Activated CD4-positive, CD25-positive, alpha-beta regulatory T cell treated with anti-CD3 and anti-CD28 coated beads, Interleukin-2, amount 50 U/mL, for 16 hours (primary cell): ENCODE measurements around the gene ACAP3.

Experiments used
- DNase-seq: peaks from one replicate; pipeline ENCODE4 v3.0.0-alpha.2; 2020; ENCODE audit warnings: low read depth, low spot score

ACAP3 gene

DNA sequence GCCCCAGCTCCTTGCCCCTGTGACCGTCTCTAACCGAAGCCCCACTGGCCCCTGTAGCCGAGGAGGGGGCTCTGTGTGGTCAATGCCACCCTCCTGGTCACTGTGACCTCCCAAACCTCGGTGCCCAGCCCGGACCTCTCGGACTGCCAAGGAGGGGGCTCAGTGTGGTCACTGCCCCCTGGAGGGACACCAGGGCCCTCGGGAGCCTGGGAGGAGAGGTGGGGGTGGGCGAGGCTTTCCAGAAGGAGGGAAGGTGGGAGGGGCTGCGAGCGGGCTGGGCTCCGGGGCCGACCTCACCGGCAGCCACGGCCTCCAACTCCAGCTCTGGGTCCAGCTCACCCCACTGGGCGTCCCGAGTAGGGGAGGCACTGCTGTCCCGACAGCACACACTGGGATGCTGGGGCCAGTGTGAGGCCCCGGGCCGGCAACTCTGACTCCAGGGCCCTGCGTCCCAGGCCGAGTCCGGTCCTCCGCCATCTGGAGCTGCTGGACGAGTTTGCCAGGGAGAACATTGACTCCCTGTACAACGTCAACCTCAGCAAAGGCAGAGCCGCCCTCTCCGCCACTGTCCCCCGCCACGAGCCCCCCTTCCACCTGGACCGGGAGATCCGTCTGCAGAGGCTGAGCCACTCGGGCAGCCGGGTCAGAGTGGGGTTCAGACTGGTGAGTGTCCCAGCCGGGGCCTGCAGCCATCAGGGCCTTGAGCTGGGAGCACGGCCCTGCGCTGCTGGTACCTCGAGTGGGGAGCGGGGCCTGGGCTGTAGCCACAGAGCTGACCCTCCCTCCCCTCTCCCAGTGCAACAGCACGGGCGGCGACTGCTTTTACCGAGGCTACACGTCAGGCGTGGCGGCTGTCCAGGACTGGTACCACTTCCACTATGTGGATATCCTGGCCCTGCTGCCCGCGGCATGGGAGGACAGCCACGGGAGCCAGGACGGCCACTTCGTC is 21.1 kb downstream of the ACAP3 start:
- no peak for DNase-seq

DNA sequence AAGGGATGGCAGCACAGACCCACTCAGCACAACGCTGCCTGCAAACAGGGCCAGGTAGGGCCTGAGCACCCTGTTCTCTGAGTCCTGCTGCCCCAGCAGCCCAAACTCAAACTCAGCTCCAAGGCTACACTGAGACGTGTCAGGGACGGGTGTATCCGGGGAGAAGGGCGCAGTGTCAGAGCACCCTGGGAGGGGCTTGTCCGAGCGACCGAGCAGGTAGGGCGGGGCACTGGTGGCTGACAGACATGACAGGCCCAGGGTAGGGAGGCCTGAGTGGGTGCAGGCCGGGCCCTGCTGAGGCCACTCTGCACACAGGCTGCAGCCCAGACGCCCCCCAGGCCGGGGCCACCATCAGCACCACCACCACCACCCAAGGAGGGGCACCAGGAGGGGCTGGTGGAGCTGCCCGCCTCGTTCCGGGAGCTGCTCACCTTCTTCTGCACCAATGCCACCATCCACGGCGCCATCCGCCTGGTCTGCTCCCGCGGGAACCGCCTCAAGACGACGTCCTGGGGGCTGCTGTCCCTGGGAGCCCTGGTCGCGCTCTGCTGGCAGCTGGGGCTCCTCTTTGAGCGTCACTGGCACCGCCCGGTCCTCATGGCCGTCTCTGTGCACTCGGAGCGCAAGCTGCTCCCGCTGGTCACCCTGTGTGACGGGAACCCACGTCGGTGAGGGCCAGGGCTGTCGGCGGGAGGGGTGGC is 22.0 kb downstream of the ACAP3 start:
- DNase-seq: no peak

DNA sequence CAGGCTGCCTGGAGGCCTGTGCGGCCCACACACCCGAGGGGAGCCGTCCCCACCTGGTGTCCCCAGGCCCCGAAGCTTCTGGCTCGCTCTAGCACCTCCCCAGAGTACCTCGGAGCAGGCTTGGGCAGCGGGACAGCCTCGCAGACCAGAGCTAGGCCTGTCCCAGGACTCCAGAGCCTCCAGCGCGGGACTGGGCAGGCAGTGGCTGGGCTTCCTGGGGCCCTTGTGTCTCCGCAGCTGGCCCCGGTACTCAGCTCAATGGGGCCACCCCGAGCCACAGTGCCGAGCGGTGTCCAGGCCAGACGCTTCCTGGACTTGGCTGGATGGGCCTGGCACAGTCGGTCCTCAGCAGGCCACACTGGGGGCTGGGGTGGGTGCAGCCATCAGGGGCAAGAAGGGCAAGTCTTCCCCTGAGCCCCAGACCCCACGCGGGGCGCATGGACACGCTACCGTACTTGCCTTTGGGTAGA is 22.6 kb downstream of the ACAP3 start:
- no peak for DNase-seq

DNA sequence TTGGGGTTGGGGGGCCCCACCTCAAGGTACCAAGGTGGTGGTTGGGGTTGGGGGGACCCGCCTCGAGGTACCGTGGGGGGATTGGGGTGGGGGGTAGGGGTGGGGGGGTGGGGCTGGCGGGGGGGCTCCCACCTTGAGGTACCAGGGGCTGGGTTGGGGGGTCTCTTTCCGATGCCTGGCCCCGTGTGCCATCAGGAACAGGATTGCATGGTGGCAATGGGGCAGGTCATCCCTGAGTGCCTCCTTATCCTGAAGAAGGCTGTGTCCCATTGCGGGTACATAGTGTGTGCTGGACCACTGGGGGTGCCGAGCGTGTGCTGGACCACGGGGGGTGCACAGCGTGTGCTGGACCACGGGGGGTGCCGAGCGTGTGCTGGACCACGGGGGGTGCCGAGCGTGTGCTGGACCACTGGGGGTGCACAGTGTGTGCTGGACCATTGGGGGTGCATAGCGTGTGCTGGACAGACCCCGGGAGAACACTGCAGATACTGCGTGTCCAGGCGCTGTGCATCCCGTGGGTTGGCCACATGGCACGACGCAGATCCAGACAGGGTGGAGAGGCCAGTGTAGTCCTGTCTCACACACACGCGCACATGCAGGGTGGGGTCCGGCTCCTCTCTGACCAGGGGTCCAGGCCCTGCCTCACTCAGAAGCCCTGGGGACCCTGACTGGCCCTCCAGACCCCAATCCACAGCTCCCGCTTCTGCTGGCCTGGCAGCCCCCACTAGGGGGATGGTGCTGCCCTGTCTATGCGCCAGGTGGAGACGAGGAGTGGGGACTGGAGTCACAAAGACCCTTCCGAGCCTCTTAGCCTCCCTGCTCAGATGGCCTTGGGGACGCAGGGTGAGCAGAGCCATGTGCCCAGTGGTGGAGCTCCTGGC is 23.3 kb downstream of the ACAP3 start:
- no peak for DNase-seq

DNA sequence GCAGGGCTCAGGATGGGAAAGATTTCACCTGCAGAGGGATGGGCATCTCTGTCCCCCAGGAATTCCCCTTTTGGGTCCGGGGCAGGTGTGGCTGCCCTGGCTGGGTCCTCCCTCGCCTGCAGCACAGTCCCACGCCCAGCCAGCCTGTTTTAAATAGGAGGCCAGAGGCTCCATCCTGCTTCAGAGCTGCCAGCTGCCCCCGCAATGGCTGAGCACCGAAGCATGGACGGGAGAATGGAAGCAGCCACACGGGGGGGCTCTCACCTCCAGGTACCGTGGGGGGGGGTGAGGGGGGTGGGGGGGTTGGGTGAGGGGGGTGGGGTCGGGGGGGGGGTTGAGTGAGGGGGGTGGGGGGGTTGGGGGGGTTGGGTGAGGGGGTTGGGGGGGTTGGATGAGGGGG is 23.9 kb downstream of the ACAP3 start:
- DNase-seq: no peak

DNA sequence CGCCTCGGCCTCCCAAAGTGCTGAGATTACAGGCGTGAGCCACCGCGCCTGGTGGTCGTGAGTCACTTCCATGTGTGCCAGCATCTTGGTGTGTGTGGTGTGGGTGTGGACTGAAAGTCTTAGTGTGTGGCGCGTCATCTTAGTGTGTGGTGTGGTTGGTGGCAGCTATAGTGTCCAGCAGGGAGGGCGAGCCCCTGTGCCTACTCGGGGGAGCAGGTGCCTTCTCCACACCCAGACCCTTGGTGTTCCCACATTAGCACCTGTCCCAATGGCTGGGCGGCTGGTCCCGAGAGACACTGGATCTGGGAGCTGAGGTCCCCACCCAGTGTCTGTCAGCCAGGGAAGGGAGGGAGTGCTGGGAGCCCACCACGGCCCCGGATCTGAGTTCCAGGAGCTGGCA is 24.7 kb downstream of the ACAP3 start:
- DNase-seq: no peak

DNA sequence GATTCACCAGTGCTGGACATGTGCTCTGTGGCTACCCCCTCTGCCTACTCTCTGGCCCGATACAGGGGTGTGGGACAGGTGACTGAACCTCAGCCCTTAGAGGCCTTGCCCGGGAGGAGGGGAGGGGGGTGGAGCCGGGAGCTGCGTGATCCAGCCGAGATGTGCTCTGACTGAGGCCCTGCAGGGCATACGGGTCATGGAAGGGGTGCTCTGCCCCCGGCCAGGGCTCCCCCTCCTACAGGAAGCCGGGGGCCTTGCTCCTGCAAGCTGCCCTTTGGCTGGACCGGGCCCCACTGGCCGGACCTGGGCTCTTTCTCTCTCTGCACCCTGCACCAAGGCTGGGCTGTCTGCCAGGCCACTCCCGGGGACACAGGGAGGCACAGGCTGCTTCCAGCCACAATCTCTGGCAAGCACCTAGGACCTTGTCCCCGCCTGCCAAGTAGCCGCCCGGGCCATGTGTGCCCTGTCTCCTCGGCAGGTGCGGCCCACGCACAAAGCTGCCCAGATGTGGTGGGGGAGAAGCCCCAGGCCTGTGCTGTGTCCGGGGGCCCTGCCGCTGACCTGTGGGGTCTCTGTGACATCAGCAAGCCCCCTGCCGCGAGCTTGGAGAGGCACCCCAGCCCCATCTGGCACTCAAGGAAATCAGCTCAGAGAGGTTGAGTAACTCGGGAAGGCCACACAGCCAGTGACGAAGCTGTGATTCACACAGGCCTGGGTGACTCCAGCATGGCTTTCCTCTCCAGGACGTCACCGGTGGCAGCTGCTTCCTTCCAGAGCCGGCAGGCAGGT is 26.0 kb downstream of the ACAP3 start:
- DNase-seq: no peak

DNA sequence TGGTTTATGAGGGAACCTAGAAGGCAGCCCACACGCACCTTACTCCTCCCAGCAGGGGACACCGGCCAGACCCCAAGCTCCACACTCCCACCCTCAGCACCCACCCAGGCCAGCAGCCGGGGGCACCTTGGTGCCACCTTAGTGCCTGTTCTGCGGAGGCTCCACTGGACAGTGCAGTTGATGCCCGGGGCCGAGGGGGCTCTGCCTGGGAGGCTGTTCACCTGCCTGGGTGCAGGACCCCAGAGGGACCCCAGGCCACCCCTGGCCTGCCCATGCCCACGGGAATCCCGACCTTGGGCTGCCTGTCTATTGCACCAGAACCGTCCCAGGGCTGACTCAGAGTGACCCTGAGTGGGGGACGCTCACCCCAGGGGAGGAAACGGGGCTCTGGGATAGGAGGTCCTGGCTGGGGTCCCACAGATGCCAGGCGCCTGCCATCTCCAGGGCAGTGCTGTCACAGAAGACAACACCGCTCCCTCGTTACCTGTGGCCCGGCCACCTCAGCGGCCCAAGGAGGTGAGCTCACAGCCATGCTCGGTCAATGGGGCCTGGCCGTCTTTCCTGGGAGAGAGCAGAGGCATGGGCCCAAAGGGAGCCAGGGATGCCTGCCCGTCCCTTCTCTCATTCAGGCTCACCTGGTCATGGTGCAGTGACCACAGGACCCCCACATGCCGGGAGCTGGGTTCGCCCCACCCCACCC is 26.8 kb downstream of the ACAP3 start:
- DNase-seq: no peak

DNA sequence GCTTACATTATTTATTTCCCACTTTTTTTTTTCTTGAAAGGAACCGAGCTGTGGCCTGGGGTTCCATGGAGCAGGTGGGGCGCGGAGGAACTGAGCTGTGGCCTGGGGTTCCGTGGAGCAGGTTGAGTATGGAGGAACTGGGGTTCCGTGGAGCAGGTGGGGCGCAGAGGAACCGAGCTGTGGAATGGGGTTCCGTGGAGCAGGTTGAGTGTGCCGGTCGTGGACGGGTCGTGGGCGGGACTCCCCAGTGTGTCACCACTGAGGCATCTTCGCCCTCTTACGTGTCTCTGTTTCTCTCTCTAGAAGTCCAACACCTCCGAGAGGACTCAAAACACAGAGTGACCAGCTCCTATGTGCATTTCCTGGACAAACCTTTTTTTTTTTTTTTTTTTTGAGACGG is 28.7 kb downstream of the ACAP3 start:
- DNase-seq: no peak

DNA sequence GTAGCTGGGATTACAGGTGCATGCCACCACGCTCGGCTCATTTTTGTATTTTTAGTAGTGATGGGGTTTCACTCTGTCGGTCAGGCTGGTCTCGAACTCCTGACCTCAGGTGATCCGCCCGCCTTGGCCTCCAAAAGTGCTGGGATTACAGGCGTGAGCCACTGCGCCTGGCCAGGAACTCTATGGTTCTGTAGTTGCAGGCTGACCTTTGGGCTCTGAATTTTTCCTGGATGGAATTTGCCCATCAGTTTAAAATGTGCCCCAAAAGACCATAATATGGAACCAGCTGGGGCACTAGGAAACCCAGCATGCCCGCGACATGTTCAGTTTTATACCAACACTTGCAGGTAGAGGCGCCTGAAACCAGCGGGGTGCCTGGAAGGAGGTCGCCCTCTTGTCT is 29.1 kb downstream of the ACAP3 start:
- DNase-seq: no peak

DNA sequence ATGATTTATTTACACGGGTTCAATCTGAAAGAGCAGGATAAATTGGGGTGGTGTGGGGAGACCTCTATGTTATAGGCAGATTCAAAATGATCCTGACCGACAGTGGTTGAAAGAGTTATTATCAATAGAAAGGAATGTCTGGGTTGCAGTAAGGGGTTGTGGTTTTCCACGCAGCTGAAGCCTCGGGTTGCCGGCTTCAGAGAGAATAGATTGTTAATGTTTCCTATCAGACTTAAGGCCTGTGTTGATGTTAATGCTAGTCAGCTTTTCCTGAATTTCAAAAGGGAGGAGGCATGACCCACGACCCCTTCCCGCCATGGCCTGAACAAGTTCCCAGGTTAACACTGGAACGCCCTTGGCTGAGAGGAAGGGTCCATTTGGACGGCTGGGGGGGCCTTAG is 31.9 kb downstream of the ACAP3 start:
- no peak for DNase-seq

DNA sequence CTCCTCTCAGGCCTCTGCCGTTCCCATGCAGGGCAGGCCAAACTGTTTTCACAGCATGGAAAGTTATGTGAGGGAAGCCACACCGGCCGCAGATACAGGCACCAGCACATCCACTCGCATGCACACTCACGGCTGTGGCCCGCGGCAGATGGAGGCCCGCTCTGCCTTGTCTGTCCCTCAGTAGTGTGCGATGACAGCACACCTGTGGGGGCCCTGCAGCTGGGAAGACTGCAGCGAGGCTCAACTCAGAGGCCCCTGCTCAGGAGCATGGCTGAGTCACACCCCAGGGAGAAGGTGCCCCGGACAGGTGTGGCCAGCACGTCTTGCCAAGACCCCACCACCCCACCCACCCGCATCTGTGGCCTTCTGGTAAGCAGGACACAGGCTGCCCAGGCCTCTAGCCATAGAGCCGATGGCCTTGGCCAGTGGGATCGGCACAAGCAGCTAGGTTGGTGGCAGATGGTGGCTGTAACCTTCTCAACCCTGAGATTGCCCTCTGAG is 32.7 kb downstream of the ACAP3 start:
- no peak for DNase-seq

DNA sequence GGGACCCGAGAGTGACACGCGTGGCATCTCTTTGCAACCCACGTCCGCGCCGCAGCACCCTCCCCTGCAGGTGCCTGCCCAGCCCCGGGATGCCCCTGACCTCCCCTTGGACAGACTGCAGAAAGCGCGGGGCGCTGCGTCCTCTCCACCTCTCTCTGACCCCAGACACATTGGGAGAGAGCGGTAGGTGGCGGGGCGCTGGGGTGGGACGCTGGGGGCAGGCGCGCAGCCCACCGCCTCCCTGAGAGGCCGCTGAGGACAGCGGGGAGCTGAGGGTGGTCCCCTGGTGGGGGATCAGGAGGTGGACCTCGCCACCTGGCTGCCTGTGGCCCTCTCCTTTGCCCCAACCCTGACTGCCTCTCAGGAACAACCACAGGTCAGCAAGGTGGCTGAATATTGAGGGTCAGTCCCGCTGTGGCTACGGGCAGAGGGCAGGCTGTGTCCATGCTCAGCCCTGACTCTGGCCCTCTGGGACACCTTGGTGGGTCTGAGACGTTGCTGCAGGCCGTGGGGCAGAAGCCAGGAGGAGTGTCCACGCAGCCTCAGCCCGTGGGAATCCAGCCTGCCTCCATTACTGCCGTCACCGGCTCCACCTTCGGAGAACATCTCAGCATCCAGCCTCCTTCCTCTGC is 33.3 kb downstream of the ACAP3 start:
- DNase-seq: no peak

DNA sequence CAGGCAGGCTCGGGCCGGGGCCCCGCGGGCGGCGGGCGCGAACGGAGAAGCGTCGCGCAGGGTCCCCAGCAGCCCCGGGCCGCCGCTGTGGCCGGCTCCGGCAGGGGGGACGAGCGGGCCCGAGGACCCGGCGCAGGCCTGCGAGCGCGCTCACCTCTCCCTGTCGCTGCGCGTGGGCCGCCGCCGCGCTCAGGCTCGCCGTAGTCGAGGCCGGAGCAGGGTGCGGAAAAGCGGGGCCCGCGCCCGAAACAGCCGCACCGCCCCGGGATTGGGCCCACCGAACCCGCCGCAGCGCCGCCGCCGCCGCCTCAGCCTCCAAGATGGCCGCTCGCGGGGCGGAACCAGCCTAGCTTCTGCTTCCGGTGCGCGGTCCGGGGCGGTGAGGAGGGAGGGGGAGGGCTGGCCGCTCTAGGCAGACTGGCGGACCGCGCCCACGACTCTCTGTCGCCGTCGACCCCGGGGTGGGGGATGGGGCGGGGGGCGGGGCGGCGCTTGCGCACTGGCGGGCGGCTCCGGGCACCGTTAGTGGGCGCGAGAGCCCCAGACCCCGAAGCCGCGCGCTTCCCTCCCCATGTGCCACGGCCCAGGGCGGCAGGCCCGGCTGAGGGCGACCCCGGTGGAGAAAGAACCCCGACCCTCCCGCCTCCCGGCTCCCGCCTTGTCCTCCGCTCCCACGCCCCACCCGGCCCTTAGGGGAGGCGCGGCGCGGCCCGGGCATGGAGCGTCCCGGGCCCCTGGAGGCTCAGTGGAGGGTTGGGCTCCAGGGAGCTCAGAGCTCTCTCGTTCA is 34.0 kb downstream of the ACAP3 start, which contains the start of gene UBE2J2:
UBE2J2 (minus strand) TSS at position 343 of the 787 bp plus-strand sequence. CDS start 5,862 bp downstream, outside the sequence.
- DNase-seq: peak; percentile 85

DNA sequence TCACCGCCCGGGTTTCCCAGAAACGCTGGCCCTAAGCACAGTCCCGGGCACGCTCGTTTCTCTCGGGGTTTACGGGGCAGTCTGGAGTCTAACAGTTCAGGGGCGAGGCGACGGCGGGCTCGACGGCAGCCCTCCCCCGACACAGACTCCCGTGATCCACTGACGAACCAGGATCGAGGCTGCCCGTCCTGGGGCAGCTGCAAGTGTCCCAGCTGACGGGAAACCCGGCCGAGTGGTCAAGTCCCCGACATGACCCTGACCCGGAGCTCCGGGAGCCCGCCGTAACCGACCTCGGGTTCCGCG is 34.6 kb downstream of the ACAP3 start:
- DNase-seq: no peak

DNA sequence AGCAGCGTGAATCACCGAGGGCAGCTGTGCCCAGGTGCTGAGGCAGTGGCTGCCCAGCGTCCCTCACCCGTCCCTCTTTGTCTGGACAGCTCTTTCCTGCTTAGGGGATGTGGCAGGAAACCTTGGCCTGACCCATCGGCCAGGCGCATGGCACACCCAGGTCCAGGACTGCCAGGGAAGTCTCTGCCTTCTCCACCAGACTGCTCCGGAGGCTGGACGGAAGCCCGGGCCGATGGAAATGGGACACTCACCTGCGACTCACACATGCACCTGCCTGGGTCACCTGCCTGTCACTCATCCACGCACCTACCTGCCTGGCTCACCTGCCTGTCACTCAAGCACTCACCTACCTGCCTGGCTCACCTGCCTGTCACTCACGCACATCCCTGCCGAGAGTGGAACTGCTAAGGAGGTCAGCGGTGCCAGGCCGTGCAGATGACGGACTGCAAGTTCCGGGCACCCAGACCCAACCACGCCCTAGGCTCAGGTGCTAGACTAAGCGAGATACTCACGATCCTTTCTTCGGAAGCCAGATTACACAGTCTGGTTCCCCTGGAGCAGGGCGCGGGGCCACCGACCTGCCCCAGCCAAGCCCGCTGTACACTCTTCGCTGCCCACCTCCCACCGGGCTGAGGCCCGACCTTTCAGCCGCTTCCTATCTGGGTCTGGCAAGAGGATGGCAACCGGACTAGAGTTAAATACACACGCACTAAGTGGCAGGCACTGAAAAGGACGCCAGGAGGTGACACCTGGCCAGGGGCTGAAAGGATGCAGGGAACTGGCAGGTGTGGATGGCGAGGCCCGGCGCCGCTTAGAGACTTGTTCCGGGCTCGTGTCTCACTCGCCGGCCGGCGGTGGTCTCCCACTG is 35.2 kb downstream of the ACAP3 start:
- DNase-seq: no peak

DNA sequence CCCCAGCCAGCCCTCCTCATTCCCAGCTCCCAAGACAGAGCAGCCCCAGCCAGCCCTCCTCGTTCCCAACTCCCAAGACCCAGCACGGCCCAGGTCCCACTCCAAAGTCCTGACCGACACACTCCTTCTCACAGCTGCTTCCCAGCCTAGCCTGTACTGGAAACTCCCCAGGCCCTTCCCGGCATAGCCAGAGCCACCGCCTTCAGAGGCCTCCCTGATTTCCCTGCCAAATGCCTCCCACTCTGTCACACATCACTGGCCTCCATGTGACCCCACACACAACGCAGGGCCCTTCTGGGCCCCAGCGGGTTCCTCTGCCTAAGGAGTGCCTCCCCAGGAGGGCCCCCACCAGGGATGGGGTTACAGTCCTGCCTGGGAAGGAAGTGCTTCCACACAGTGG is 36.9 kb downstream of the ACAP3 start:
- DNase-seq: no peak

DNA sequence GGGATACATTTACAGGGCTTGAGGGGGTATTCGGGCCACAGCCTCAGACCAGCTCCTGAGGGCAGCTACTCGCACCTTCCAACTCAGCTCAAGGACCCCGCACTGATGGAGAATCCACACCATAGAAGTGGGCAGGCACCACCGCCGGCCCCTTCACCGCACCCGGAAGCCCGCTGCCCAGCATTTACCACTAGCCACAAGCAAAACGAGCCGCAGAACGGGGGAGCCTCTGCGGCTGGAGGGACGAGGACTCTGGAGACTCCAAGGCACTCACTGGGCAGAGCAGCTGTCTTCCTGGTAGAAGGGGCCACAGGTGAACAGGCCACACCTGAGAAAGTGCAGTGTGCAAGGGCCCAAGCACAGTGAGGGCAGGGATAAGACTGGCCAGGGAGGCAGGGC is 39.4 kb downstream of the ACAP3 start:
- DNase-seq: no peak
